ENCODE data around the gene FADS6.
"Not testable (repeated sequence)": the region's sequence is repeated elsewhere in the genome, so short reads cannot be mapped to it uniquely, and the experiment has no call there.

FADS6 gene

DNA sequence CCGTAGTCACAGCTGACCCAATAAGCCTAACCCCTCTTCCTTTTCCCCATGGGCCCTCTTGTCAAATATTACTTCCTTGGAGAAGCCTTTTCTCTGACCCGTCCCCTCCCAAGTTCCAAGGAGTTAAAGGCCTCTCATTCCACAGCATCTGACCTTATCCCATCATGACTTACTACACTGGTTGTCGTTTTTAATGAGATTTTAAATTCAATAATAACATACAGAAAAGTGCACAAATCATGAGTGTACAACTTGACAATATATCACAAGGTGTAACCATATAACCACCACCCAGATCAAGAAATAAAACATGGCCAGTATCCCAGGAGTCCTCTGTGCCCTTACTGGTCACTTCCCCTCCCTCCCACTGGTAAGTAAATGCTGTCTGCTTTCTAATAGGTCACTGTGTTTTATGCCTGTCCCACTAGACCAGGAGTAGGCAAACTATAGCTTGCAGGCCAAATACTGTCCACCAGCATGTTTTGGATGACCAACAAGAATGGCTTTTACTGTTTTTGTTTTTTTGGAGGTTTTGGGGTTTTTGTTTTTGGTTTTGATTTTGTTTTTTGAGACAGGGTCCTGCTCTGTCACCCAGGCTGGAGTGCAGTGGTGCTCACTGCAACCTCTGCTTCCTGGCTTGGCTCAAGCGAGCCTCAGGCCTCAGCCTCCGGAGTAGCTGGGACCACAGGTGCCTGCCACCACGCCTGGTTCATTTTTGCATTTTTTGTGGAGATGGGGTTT, 19.4 kb downstream of the FADS6 start:
- Histone ChIP-seq H3K4me3 (peak overlapping the region; percentile 64 to 69), H3K36me3 (no peaks in the 10 kb centered on the region), H3K4me1 (peaks cover 0 to 18% (median 13%) of the 10 kb centered on the region in 4 donors), H3K27me3 (peaks cover 0 to 17% of the 10 kb centered on the region in 2 donors), H3K9me3 (no peaks in the 10 kb centered on the region), H3K27ac (peak overlapping the region; percentile 89 to 94)
- DNase-seq = no peak
- intact Hi-C loops (cut with DNase I; ENCODE audit: low total_unique reads) = no loop called here
- TF ChIP-seq, protein P1, sequence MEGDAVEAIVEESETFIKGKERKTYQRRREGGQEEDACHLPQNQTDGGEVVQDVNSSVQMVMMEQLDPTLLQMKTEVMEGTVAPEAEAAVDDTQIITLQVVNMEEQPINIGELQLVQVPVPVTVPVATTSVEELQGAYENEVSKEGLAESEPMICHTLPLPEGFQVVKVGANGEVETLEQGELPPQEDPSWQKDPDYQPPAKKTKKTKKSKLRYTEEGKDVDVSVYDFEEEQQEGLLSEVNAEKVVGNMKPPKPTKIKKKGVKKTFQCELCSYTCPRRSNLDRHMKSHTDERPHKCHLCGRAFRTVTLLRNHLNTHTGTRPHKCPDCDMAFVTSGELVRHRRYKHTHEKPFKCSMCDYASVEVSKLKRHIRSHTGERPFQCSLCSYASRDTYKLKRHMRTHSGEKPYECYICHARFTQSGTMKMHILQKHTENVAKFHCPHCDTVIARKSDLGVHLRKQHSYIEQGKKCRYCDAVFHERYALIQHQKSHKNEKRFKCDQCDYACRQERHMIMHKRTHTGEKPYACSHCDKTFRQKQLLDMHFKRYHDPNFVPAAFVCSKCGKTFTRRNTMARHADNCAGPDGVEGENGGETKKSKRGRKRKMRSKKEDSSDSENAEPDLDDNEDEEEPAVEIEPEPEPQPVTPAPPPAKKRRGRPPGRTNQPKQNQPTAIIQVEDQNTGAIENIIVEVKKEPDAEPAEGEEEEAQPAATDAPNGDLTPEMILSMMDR (IDR thresholded peaks at IDR 0.05) = no peak

DNA sequence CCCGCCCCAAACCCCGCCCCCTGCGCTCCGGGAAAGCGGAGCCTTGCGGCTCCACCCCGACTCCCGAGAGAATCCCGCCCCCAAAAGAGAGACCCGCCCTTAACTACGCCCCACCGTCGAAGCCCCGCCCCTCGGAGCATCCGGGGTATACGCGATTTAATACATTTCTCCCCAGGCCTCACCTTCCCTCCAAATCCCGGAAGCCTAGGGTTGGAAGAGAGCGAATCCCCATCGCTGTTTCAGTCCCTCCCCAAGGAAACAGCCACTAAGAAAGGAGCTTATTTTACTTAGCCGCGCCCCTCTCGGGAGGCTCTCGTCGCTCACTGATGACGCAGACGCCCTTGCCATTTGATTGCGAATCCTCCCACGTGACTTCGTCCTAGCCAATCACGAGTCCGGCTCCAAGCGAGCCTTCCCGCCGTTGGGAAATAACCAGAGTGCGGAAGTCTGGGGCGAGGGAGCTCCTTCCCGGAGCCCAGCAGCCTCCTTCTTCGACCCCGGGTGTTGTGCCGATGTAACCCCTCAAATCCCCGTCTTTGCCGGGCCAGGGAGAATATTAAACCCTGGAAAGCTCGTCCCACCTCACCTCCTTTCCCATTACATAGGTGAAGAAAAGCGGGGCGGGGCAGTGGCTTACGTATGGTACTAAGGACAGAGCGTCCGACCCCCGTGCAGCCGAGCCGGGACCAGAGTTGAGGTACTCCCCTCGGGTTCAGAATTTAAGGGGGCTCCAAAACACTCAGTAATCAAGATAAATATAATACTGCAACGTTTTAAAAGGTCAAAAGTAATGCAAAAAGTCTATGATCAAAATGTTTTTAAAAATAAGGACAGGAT, 20.2 kb downstream of the FADS6 start:
- Histone ChIP-seq H3K36me3 (no peaks in the 10 kb centered on the region), H3K27me3 (peaks cover 0 to 11% of the 10 kb centered on the region in 2 donors), H3K9me3 (no peaks in the 10 kb centered on the region), H3K4me3 (peak overlapping the region; percentile 64 to 69), H3K4me1 (peaks cover 0 to 18% (median 13%) of the 10 kb centered on the region in 4 donors), H3K27ac (peak overlapping the region; percentile 89 to 94)
- intact Hi-C loops (cut with DNase I; ENCODE audit: low total_unique reads) = no loop called here
- DNase-seq = peak; percentile 100
- TF ChIP-seq, protein P1 (IDR thresholded peaks at IDR 0.05) = peak in 1 of 2 experiments; percentile 23

DNA sequence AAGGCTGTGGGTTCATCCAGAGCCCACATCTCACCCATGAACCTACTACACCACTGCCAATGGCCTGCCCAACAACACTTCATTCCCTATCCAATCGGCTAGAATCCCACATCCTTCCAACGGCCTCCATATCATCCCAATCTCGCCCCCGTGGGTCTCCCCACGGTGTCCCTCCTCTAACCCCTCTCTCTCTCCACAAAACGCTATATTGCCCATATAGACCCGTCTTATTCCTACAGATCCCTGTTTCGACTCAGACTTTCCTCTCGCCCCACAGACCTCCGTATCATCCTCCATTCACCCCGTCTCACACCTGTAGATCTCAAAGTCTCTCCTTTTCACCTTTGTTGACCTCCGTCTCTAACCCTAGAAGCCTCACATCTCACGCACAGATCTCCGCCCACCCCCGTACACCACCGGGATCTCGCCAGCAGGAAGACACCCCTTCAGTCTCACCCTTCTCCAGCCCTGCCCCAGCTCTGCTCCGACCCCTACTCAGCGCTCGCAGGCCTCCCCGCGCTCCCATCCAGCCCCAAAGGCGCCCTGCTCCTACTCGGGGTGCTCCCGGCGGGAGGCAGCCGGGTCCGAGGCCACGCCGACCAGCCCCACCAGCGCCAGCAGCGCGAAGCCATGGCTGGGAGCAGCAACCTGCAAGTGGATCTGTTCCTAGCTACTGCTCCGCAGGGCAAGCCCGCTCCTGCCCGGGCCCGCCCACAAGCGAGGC, 21.0 kb downstream of the FADS6 start, which contains the start of gene FDXR:
Gene FDXR, minus strand, starts transcription at position 682 of the 724 bp plus-strand sequence. Its CDS starts 50 bp downstream, at position 632.
- H3K4me1 ChIP-seq = peaks cover 0 to 18% (median 13%) of the 10 kb centered on the region in 4 donors
- H3K27ac ChIP-seq = peak within 1 kb of the TSS; percentile 89 to 94
- DNase-seq = no peak
- peaks cover 0 to 3% of the 10 kb centered on the region in 2 donors for H3K27me3 ChIP-seq
- TF ChIP-seq, protein P1 (IDR thresholded peaks at IDR 0.05) = no peak
- no peaks in the 10 kb centered on the region for H3K9me3 ChIP-seq
- intact Hi-C loops (cut with DNase I; ENCODE audit: low total_unique reads) = no loop called here
- H3K4me3 ChIP-seq = peak within 1 kb of the TSS; percentile 64 to 69
- H3K36me3 ChIP-seq = no peaks in the 10 kb centered on the region

DNA sequence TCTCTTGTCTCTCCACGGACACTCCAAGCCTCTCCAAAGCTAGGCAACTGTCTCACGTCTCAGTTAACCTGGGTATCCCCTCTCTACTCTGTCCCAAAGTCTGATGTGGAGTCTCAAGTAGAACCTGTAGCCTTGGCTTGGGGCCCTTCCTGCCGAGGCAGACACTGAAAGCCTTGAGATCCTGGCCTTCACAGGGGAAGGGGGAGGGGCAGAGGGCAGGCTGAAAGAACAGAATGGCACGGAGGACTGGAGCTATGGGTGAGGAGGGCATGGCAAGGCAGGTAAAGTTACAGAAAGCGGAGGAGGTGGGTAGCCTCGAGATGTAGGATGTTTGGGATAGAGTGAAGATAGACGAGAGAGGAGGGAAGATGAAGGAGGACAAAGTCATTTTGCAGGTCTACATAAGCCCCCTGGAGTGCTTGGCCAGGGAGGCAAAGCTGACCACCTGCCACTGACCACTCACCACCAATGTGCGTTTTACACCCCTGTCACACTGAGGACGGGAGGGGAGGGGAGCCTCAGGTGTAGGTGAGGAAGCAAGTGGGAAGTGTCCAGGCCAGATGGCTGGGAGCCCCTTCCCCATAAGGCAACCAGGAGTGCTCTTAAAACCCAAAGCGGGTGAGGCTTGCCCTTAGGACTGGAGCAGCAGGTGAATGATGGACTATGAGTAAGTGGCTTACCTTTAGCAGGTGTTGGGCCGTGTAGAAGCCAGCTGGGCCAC, 21.9 kb downstream of the FADS6 start:
- H3K4me1 ChIP-seq = peaks cover 0 to 18% (median 13%) of the 10 kb centered on the region in 4 donors
- H3K36me3 ChIP-seq = no peaks in the 10 kb centered on the region
- H3K4me3 ChIP-seq = no peak overlapping the region
- no peaks in the 10 kb centered on the region for H3K27me3 ChIP-seq
- intact Hi-C loops (cut with DNase I; ENCODE audit: low total_unique reads) = no loop called here
- no peaks in the 10 kb centered on the region for H3K9me3 ChIP-seq
- H3K27ac ChIP-seq = no peak overlapping the region
- DNase-seq = no peak
- TF ChIP-seq, protein P1 (IDR thresholded peaks at IDR 0.05) = no peak

DNA sequence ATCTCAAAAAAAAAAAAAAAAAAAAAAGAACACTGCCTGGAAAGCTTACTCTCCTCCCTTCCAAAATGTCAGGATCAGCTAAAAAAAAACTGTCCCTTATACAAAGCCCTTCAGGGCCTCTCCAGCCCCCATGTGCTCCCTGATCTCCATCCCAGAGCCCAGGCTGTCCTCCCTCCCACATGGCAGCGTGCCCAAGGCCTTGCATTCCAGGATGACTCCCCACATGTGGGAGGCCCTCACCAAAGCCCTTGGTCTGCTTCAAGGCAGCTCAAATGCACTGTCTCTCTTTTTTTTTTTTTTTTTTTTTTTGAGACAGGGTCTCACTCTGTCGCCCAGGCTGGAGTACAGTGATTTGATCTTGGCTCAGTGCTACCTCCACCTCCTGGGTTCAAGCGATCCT, 22.9 kb downstream of the FADS6 start:
- no peak overlapping the region for H3K27ac ChIP-seq
- H3K9me3 ChIP-seq = no peaks in the 10 kb centered on the region
- no peaks in the 10 kb centered on the region for H3K36me3 ChIP-seq
- H3K27me3 ChIP-seq = no peaks in the 10 kb centered on the region
- intact Hi-C loops (cut with DNase I; ENCODE audit: low total_unique reads) = no loop called here
- H3K4me1 ChIP-seq = peaks cover 0 to 18% (median 13%) of the 10 kb centered on the region in 4 donors
- TF ChIP-seq, protein P1 (IDR thresholded peaks at IDR 0.05) = no peak
- no peak for DNase-seq
- no peak overlapping the region for H3K4me3 ChIP-seq

DNA sequence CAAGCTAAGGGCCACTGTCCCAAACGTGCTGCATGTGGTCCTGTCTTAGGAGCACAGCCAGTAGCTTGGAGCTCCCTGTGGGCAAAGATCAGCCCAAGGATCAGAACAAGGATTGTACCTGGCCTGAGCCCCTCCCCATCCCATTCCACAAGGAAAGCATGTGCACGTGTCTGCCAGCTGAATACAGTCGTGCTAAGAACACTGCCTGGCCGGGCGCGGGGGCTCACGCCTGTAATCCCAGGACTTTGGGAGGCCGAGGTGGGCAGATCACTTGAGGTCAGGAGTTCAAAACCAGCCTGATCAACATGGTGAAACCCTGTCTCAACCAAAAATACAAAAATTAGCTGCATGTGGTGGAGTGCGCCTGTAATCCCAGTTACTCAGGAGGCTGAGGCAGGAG, 23.4 kb downstream of the FADS6 start:
- H3K36me3 ChIP-seq; H3K27ac ChIP-seq; H3K27me3 ChIP-seq; H3K4me3 ChIP-seq; intact Hi-C loops (cut with DNase I; ENCODE audit: low total_unique reads); H3K9me3 ChIP-seq; DNase-seq: not testable (repeated sequence)
- H3K4me1 ChIP-seq = peaks cover 0 to 18% (median 13%) of the 10 kb centered on the region in 4 donors

Data from tibial artery (tissue), 4 donors.